ENCODE results near the gene BMP2. TPM values are rescaled to one million over a fixed set of nuclear protein-coding genes. Genes with fewer than 3 reads are reported as not detected.

BMP2 gene
- total RNA-seq, 2 experiments from 2014 or later = not detected

GRCh38 chr20:6732001-6732447 is 35.5 kb upstream of the BMP2 start:
- no peaks in the 10 kb centered on the region for H3K4me1 Mint-ChIP-seq (ENCODE audit: low read depth)
- intact Hi-C loops (cut with micrococcal nuclease) = no loop called here
- ATAC-seq = no peak
- CTCF ChIA-PET = no interaction called here
- no peak for TF ChIP-seq CTCF (IDR thresholded peaks at IDR 0.05)
- no peaks in the 10 kb centered on the region for H3K27me3 Mint-ChIP-seq
- no peak overlapping the region for H3K4me3 Mint-ChIP-seq
- H3K36me3 Mint-ChIP-seq (ENCODE audit: low read depth) = no peaks in the 10 kb centered on the region
- POLR2A ChIA-PET = no interaction called here
- H3K9me3 Mint-ChIP-seq = peaks cover 1% of the 10 kb centered on the region
- no peak for DNase-seq
- no peak overlapping the region for H3K27ac Mint-ChIP-seq

GRCh38 chr20:6732851-6733250 is 34.6 kb upstream of the BMP2 start:
- no peak for TF ChIP-seq CTCF (IDR thresholded peaks at IDR 0.05)
- H3K4me1 Mint-ChIP-seq (ENCODE audit: low read depth) = no peaks in the 10 kb centered on the region
- no peak overlapping the region for H3K4me3 Mint-ChIP-seq
- ChIA-PET CTCF (no interaction called here), POLR2A (no interaction called here)
- no peaks in the 10 kb centered on the region for H3K36me3 Mint-ChIP-seq (ENCODE audit: low read depth)
- ATAC-seq = no peak
- no peaks in the 10 kb centered on the region for H3K27me3 Mint-ChIP-seq
- H3K9me3 Mint-ChIP-seq = peaks cover 1% of the 10 kb centered on the region
- DNase-seq = no peak
- intact Hi-C loops (cut with micrococcal nuclease) = no loop called here
- no peak overlapping the region for H3K27ac Mint-ChIP-seq

GRCh38 chr20:6733965-6734364 is 33.5 kb upstream of the BMP2 start:
- ChIA-PET CTCF (no interaction called here), POLR2A (no interaction called here)
- intact Hi-C loops (cut with micrococcal nuclease) = no loop called here
- H3K4me1 Mint-ChIP-seq (ENCODE audit: low read depth) = no peaks in the 10 kb centered on the region
- H3K4me3 Mint-ChIP-seq = no peak overlapping the region
- no peak for TF ChIP-seq CTCF (IDR thresholded peaks at IDR 0.05)
- DNase-seq (no peak), ATAC-seq (no peak)
- H3K27ac Mint-ChIP-seq = no peak overlapping the region
- H3K36me3 Mint-ChIP-seq (ENCODE audit: low read depth) = no peaks in the 10 kb centered on the region
- H3K27me3 Mint-ChIP-seq = no peaks in the 10 kb centered on the region
- H3K9me3 Mint-ChIP-seq = peaks cover 1% of the 10 kb centered on the region

- intact Hi-C loops (cut with micrococcal nuclease) = no loop called here
- no peak overlapping the region for H3K27ac Mint-ChIP-seq
- no peaks in the 10 kb centered on the region for H3K36me3 Mint-ChIP-seq (ENCODE audit: low read depth)
- H3K4me3 Mint-ChIP-seq = no peak overlapping the region
- DNase-seq (no peak), ATAC-seq (no peak)
- ChIA-PET CTCF (interaction anchor here (1.5 kb wide), 1 partner anchor 33 kb away, joined by 3 read pairs; no protein-coding TSS in a partner anchor), POLR2A (no interaction called here)
- TF ChIP-seq CTCF (IDR thresholded peaks at IDR 0.05) = no peak
- no peaks in the 10 kb centered on the region for H3K27me3 Mint-ChIP-seq
- no peaks in the 10 kb centered on the region for H3K4me1 Mint-ChIP-seq (ENCODE audit: low read depth)
- H3K9me3 Mint-ChIP-seq = peaks cover 1% of the 10 kb centered on the region
These were observed 31.3 kb upstream of the BMP2 start for GRCh38 chr20:6735942-6736845.

GRCh38 chr20:6739406-6739805 is 28.1 kb upstream of the BMP2 start:
- H3K36me3 Mint-ChIP-seq (ENCODE audit: low read depth) = no peaks in the 10 kb centered on the region
- H3K9me3 Mint-ChIP-seq = peaks cover 5% of the 10 kb centered on the region
- H3K4me3 Mint-ChIP-seq = no peak overlapping the region
- H3K4me1 Mint-ChIP-seq (ENCODE audit: low read depth) = no peaks in the 10 kb centered on the region
- ChIA-PET CTCF (no interaction called here), POLR2A (no interaction called here)
- no peak for ATAC-seq
- H3K27ac Mint-ChIP-seq = no peak overlapping the region
- TF ChIP-seq CTCF (IDR thresholded peaks at IDR 0.05) = no peak
- DNase-seq = no peak
- no peaks in the 10 kb centered on the region for H3K27me3 Mint-ChIP-seq
- intact Hi-C loops (cut with micrococcal nuclease) = no loop called here

Data from activated CD8-positive, alpha-beta T cell treated with anti-CD3 and anti-CD28 coated beads for 36 hours (primary cell).